ENCODE results near the gene XRCC1.
A peak's percentile ranks its signal among the peaks of the same experiment; 100 is the strongest.
"Not testable (repeated sequence)": the region's sequence is repeated elsewhere in the genome, so short reads cannot be mapped to it uniquely, and the experiment has no call there.

The XRCC1 gene

GRCh38 chr19:43519436-43520088 lies 55.8 kb downstream of the XRCC1 start:
- DNase-seq (ENCODE audit: low read depth), result peak; percentile 68

GRCh38 chr19:43518051-43518450 lies 57.3 kb downstream of the XRCC1 start:
- DNase-seq (ENCODE audit: low read depth), result no peak

- not testable (repeated sequence) for DNase-seq (ENCODE audit: low read depth)
Observed at GRCh38 chr19:43512399-43512798, 62.9 kb downstream of the XRCC1 start.

GRCh38 chr19:43511324-43511723 lies 64.0 kb downstream of the XRCC1 start:
- no peak for DNase-seq (ENCODE audit: low read depth)

GRCh38 chr19:43510713-43511112 lies 64.6 kb downstream of the XRCC1 start:
- no peak for DNase-seq (ENCODE audit: low read depth)

GRCh38 chr19:43507880-43508279 lies 67.4 kb downstream of the XRCC1 start:
- no peak for DNase-seq (ENCODE audit: low read depth)

GRCh38 chr19:43506629-43507028 lies 68.7 kb downstream of the XRCC1 start:
- no peak for DNase-seq (ENCODE audit: low read depth)

- DNase-seq (ENCODE audit: low read depth), result no peak
Observed at GRCh38 chr19:43505941-43506340, 69.4 kb downstream of the XRCC1 start.

GRCh38 chr19:43505186-43505456 lies 70.2 kb downstream of the XRCC1 start:
- DNase-seq (ENCODE audit: low read depth), result no peak

- no peak for DNase-seq (ENCODE audit: low read depth)
Observed at GRCh38 chr19:43504426-43505185, 70.7 kb downstream of the XRCC1 start, which contains the start of gene PHLDB3. Gene PHLDB3, minus strand, starts transcription at chr19:43504746. Its CDS starts 628 bp downstream, at chr19:43504118.

- DNase-seq (ENCODE audit: low read depth), result peak; percentile 84
Observed at GRCh38 chr19:43503501-43504425, 71.6 kb downstream of the XRCC1 start.

- no peak for DNase-seq (ENCODE audit: low read depth)
Observed at GRCh38 chr19:43502419-43502976, 72.8 kb downstream of the XRCC1 start.

- DNase-seq (ENCODE audit: low read depth), result no peak
Observed at GRCh38 chr19:43501661-43502418, 73.5 kb downstream of the XRCC1 start.

GRCh38 chr19:43499042-43499441 lies 76.3 kb downstream of the XRCC1 start:
- DNase-seq (ENCODE audit: low read depth), result no peak

- no peak for DNase-seq (ENCODE audit: low read depth)
Observed at GRCh38 chr19:43498233-43498842, 77.0 kb downstream of the XRCC1 start.

- DNase-seq (ENCODE audit: low read depth), result no peak
Observed at GRCh38 chr19:43496960-43497359, 78.4 kb downstream of the XRCC1 start.

- no peak for DNase-seq (ENCODE audit: low read depth)
Observed at GRCh38 chr19:43495082-43495481, 80.2 kb downstream of the XRCC1 start.
